ENCODE data around the gene TMEM221.

DNA sequence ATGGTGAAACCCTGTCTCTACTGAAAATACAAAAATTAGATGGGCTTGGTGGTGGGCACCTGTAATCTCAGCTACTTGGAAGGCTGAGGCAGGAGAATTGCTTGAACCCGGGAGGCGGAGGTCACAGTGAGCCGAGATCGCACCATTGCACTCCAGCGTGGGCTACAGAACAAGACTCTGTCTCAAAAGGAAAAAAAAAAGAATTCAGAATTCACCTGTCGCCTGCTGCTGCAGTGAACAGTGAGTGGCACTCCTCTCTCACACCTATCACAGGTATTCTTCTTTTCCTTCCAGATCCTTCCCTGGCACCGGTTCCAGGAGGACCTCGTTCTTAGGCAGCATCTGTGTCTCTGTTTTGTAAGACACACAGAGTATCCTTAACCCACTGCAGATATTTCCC is 34.4 kb downstream of the TMEM221 start:
- TF ChIP-seq, protein P1, sequence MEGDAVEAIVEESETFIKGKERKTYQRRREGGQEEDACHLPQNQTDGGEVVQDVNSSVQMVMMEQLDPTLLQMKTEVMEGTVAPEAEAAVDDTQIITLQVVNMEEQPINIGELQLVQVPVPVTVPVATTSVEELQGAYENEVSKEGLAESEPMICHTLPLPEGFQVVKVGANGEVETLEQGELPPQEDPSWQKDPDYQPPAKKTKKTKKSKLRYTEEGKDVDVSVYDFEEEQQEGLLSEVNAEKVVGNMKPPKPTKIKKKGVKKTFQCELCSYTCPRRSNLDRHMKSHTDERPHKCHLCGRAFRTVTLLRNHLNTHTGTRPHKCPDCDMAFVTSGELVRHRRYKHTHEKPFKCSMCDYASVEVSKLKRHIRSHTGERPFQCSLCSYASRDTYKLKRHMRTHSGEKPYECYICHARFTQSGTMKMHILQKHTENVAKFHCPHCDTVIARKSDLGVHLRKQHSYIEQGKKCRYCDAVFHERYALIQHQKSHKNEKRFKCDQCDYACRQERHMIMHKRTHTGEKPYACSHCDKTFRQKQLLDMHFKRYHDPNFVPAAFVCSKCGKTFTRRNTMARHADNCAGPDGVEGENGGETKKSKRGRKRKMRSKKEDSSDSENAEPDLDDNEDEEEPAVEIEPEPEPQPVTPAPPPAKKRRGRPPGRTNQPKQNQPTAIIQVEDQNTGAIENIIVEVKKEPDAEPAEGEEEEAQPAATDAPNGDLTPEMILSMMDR (IDR thresholded peaks at IDR 0.05; ENCODE audit: poor library complexity, severe bottlenecking), result no peak
- TF ChIP-seq, protein P2, sequence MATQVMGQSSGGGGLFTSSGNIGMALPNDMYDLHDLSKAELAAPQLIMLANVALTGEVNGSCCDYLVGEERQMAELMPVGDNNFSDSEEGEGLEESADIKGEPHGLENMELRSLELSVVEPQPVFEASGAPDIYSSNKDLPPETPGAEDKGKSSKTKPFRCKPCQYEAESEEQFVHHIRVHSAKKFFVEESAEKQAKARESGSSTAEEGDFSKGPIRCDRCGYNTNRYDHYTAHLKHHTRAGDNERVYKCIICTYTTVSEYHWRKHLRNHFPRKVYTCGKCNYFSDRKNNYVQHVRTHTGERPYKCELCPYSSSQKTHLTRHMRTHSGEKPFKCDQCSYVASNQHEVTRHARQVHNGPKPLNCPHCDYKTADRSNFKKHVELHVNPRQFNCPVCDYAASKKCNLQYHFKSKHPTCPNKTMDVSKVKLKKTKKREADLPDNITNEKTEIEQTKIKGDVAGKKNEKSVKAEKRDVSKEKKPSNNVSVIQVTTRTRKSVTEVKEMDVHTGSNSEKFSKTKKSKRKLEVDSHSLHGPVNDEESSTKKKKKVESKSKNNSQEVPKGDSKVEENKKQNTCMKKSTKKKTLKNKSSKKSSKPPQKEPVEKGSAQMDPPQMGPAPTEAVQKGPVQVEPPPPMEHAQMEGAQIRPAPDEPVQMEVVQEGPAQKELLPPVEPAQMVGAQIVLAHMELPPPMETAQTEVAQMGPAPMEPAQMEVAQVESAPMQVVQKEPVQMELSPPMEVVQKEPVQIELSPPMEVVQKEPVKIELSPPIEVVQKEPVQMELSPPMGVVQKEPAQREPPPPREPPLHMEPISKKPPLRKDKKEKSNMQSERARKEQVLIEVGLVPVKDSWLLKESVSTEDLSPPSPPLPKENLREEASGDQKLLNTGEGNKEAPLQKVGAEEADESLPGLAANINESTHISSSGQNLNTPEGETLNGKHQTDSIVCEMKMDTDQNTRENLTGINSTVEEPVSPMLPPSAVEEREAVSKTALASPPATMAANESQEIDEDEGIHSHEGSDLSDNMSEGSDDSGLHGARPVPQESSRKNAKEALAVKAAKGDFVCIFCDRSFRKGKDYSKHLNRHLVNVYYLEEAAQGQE (IDR thresholded peaks at IDR 0.05; ENCODE audit: borderline replicate concordance), result no peak
- no peak for TF ChIP-seq TAF1 (IDR thresholded peaks at IDR 0.05; ENCODE audit: low read depth)
- no peak for TF ChIP-seq EP300 (conservative IDR thresholded peaks at IDR 0.05; ENCODE audit: poor library complexity, severe bottlenecking)
- TF ChIP-seq SMC3 (conservative IDR thresholded peaks at IDR 0.05; ENCODE audit: poor library complexity), result no peak
